HG03103 (cell line): ENCODE measurements around the gene PTGFRN.

ENCODE experiments used
- ATAC-seq: cut with Tn5 transposase; IDR thresholded peaks from one replicate; pipeline ENCODE4 v1.9.1; 2021; ENCODE audit warnings: low read depth; ENCODE audit not compliant: unreplicated experiment

The PTGFRN gene

DNA sequence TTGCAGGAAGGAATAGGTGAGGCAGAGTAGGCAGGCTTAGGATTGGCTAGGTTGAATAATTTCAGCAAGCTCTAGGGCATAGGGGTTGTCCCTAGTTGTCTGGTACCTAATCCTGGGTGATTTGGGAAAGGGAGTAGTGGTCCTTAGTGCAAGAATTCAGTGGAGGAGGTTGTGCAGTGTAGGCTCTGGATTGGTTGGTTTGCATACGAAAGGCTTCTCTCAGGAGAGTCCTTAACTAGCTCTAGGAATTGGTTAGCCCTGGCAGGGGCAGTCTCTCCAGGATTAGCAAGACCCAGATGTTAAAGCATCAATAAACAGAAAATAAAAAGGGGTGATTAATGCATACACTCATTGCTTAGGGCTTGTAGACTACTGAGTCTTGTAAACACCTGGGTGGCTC lies 82.2 kb downstream of the PTGFRN start:
- ATAC-seq, result no peak

DNA sequence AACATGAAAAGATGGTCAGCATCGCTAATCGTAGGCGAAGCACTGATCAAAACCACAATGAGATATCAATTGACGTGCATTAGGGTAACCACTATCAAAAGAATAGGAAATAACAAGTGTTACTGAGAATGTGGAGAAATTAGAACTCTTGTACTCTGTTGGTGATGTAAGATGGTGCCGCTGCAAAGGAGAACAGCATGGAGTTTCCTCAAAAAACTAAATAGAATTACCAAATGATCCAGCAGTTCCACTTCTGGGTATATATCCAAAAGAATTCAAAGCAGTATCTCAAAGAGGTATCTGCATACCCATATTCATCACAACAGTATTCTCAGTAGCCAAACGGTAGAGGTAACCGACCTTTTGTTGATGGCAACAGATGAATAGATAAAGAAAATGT lies 83.6 kb downstream of the PTGFRN start:
- ATAC-seq, result no peak

DNA sequence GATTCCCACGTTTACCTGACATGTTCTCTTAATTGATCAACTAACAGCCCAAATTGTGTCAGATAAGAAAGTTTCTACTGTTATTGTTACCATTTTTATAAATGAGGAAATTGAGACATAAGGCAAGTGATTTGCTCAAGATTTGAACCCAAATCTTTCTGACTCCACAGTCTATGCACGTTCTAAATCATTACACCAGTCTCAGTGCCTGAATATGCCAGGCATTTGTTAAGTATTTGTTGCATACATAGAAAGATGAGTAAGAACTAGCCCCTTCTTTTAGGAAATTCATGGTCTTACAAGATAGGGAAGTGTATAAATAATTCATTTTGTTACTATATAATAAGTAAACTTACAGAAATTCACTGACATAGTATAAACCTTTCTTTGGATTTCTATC lies 84.7 kb downstream of the PTGFRN start:
- ATAC-seq, result no peak

- ATAC-seq, result no peak
These were observed 87.3 kb downstream of the PTGFRN start for GRCh38 chr1:116997066-116997465.

- no peak for ATAC-seq
These were observed 87.9 kb downstream of the PTGFRN start for GRCh38 chr1:116997636-116998035.

DNA sequence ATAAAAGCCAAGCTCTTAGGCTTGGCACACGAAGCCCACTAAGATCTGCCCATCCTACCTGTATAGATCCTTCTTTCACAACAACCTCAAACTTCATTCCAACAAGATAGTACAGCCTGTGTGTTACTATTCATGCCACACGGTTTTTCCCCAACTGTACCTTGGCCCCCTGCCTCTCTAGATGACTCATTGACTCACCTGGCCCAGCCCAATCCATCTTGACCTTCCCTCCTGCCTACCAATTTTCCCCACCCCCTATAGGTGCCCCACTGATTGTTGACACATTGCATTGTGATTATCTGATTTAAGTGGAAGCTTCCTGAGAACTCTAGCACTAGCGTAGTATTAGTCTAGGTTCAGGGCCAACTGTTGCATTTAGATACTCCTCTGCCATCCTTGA lies 89.9 kb downstream of the PTGFRN start:
- no peak for ATAC-seq

DNA sequence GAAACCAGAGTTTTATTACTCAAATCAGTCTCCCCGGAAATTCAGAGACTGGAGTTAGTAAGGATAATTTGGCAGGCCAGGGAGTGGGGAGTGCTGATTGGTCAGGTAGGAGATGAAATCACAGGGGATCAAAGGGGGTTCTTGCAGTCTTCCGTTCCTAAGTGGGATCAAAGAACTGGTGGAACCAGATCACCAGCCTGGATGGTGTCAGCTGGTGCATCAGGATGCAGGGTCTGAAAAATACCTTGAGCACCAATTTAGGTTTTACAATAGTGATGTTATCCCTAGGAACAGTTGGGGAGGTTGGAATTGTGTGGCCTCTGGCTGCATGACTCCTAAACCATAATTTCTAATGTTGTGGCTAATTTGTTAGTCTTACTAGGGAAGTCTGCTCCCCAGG lies 90.4 kb downstream of the PTGFRN start:
- ATAC-seq, result no peak

- ATAC-seq, result peak; percentile 89
These were observed 91.7 kb downstream of the PTGFRN start, which contains the start of gene CD101 for GRCh38 chr1:117001254-117001927. Gene CD101 (plus strand): TSS chr1:117001760. CDS start chr1:117001818, 58 bp downstream.

GRCh38 chr1:117003223-117003875 lies 93.6 kb downstream of the PTGFRN start:
- no peak for ATAC-seq

DNA sequence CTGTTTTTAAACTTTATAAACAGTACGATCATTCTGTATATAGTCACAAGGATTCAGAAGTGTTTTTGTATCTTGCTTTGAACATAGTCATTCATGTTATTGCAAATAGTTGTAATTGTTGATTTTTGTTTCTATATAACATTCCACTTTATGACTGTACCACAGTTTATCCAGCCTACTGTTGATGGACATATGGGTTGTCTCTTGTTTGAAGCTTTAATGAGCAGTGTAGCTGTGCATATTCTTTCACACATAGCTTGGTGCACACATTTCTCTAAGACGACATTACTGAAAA lies 98.0 kb downstream of the PTGFRN start:
- no peak for ATAC-seq

- no peak for ATAC-seq
These were observed 98.9 kb downstream of the PTGFRN start for GRCh38 chr1:117008656-117009055.

- ATAC-seq, result no peak
These were observed 99.4 kb downstream of the PTGFRN start for GRCh38 chr1:117009132-117009531.

- ATAC-seq, result no peak
These were observed 100.7 kb downstream of the PTGFRN start for GRCh38 chr1:117010310-117010969.

DNA sequence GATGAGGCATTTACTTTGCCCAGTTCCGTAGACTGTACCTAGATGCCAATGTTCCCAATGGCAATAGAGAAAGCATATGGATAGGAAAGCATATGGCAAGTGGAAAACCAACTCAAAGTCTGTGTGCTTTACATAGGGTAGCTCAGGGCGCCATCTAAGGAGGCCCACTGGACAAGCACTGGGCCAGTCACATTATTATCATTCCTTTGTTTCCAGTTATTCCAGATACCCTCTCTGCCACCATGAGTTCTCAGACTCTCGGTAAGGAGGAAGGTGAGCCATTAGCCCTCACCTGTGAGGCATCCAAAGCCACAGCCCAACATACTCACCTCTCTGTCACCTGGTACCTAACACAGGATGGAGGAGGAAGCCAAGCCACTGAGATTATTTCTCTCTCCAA lies 101.6 kb downstream of the PTGFRN start:
- no peak for ATAC-seq

- ATAC-seq, result no peak
These were observed 103.7 kb downstream of the PTGFRN start for GRCh38 chr1:117013309-117013858.

- ATAC-seq, result no peak
These were observed 104.5 kb downstream of the PTGFRN start for GRCh38 chr1:117014209-117014608.

DNA sequence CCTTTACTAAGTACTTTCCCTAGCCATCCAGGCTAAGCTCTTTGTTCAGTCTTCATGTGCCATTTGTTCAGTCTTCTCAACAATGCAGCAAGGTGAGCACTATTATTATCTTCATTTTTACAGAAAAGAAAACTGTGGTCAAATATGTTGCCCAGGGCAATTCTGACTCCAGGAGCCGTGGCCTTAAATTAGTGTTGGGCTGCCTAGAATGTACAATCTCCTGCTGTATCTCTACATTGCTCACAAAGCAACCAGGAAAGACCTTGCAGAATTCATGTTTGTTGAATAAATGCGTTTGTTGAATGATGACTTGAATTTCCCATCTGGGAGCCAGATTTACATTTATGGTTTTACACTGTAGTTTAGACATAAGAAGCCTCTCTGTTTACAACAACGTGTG lies 106.0 kb downstream of the PTGFRN start:
- ATAC-seq, result no peak

- ATAC-seq, result no peak
These were observed 107.3 kb downstream of the PTGFRN start for GRCh38 chr1:117017062-117017461.

DNA sequence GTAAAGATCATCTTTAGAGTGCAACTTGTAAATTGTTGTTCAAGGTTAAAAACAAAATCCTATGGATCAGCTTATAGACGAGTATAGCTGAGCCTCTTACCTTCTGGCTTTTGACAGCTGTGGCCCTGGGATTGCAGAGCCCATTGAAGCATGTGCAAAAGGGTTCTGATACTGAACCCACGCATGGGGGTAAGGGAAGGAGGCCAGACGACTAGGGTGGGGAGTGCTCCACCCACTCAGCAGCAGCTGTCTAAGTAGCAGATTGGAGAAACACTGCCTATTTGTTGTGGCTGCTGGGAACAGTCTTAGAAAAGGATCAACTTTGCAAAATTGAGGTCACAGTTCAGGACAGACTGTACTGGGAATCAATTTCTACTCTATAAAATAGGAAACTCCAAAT lies 107.9 kb downstream of the PTGFRN start:
- peak; percentile 61 for ATAC-seq

DNA sequence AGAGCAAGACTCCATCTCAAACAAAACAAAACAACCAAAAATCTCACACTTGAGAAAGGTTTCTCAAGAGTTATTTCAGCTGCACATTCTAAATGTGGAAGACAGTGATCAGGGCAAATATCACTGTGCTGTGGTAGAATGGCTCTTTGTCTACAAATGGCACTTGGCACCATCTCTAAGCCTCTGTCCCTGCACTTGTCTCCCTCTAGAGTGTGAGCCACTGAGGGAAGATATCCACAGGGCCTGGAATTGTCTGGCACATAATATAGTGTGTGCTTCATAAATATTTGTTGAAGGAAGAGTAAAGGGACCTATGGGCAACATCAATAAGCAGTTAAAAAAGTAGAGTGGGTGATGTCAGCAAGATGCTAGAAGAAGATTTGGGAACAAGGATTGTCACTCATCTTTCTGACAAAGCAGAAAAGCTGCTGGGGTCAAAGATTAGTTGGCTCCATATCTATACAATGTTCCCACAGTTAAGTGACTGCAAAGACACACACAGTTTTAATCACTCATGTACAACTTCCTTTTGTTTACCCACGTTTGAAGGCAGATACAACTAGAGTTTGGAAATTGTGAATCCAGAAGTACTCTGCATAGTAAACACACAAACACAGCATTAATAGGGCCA lies 110.9 kb downstream of the PTGFRN start:
- no peak for ATAC-seq

DNA sequence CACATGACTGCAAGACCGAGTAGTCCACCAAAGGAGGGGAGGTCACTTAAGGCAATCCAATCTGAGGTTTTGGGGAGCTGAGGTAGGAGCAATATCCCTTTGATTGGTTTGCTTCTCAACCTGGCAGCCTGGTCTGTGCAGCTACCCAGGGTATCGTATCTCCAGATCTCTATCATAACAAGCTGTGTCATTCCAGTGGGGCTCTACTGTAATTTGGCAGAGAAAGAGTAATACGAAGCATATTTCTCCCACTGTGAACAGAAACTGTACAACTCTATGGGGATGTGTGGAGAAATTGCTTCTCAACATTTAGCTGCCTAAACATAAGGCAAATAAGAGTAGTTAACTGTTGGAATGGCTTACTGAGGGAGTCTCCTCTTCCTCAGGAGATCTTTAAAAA lies 112.4 kb downstream of the PTGFRN start:
- no peak for ATAC-seq
